Measurements from ENCODE around the gene MPPED1.

Gene MPPED1

GRCh38 chr22:43473441-43473840 lies 61.6 kb downstream of the MPPED1 start:
- DNase-seq (ENCODE audit: extremely low read depth, low read depth): no peak
- no peak for TF ChIP-seq CTCF (IDR thresholded peaks at IDR 0.05; ENCODE audit: low read depth, low read length, missing control alignments)

GRCh38 chr22:43474161-43475101 lies 62.6 kb downstream of the MPPED1 start:
- H3K4me3 ChIP-seq (replicated peaks; ENCODE audit: low read depth, low read length): no peak overlapping the region
- no peak for DNase-seq (ENCODE audit: extremely low read depth, low read depth)

More at GRCh38 chr22:43473441-43473840, 61.6 kb downstream of the MPPED1 start:
- no peak overlapping the region for H3K4me3 ChIP-seq (replicated peaks; ENCODE audit: low read depth, low read length)

GRCh38 chr22:43475549-43476076 lies 63.8 kb downstream of the MPPED1 start:
- DNase-seq (ENCODE audit: extremely low read depth, low read depth): no peak
- TF ChIP-seq CTCF (IDR thresholded peaks at IDR 0.05; ENCODE audit: low read depth, low read length, missing control alignments): no peak
- no peak overlapping the region for H3K4me3 ChIP-seq (replicated peaks; ENCODE audit: low read depth, low read length)

More at GRCh38 chr22:43474161-43475101, 62.6 kb downstream of the MPPED1 start:
- no peak for TF ChIP-seq CTCF (IDR thresholded peaks at IDR 0.05; ENCODE audit: low read depth, low read length, missing control alignments)

DNA sequence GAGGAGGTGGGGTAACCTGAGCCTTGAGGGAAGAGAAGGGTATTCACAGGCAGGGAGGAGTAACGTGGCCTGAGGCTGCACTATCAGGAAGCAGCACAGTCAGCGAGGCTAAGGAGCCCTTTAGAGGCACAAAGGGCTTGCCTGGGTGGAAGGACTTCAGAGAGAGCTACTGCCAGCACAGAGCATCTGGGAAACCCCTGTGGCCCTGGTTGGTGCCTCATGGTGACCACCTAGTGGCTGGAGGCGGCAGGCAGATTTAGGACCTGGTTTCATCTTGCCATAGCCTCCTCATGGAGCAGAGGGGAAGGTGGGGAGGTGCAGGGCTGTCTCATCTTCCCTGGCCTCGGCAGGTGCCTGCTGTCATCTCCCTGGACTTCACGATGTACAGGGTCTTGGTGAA lies 64.5 kb downstream of the MPPED1 start:
- no peak overlapping the region for H3K4me3 ChIP-seq (replicated peaks; ENCODE audit: low read depth, low read length)
- no peak for DNase-seq (ENCODE audit: extremely low read depth, low read depth)
- no peak for TF ChIP-seq CTCF (IDR thresholded peaks at IDR 0.05; ENCODE audit: low read depth, low read length, missing control alignments)

- DNase-seq (ENCODE audit: extremely low read depth, low read depth): no peak
- TF ChIP-seq CTCF (IDR thresholded peaks at IDR 0.05; ENCODE audit: low read depth, low read length, missing control alignments): no peak
Measured at GRCh38 chr22:43476751-43477725, 65.2 kb downstream of the MPPED1 start.

DNA sequence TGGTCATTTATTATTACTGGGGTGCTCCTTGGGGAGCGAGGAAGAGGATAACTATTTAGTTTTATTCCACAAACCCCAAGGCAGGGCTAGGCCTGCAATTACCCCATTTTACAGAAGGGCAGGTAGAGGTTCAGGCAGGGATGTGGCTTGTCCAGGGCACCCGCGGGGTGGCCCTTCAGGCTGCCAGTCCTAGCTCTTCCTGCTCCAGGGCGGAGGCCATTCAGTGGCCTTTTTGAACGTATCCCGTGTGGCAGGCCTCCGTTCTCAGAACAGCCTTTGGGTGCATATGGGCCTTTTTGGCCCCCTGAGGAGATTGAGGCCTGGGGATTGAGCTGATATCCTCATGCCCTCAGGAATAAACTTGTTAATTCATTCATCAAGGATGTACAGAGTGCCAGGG lies 66.2 kb downstream of the MPPED1 start:
- no peak for DNase-seq (ENCODE audit: extremely low read depth, low read depth)
- H3K4me3 ChIP-seq (replicated peaks; ENCODE audit: low read depth, low read length): no peak overlapping the region
- TF ChIP-seq CTCF (IDR thresholded peaks at IDR 0.05; ENCODE audit: low read depth, low read length, missing control alignments): no peak

More at GRCh38 chr22:43476751-43477725, 65.2 kb downstream of the MPPED1 start:
- H3K4me3 ChIP-seq (replicated peaks; ENCODE audit: low read depth, low read length): no peak overlapping the region

Data from HFF-Myc (cell line).